Endodermal cell (in vitro differentiated cells): ENCODE measurements around the gene KCNQ5. TPM values are rescaled to one million over a fixed set of nuclear protein-coding genes. Genes with fewer than 3 reads are reported as not detected.

Source experiments
- DNase-seq: peaks from one replicate; pipeline ENCODE4 v3.0.0-alpha.2; 2017
- H3K27ac ChIP-seq: 2 replicates; pipeline ENCODE4 v1.5.1; 2013; ENCODE audit warnings: mild to moderate bottlenecking, low read depth, low read length, moderate library complexity
- H3K27me3 ChIP-seq: 2 replicates; pipeline ENCODE4 v1.6.1; 2013; ENCODE audit warnings: mild to moderate bottlenecking, low read length, moderate library complexity; ENCODE audit not compliant: insufficient read depth, control insufficient read depth, poor library complexity, severe bottlenecking
- H3K36me3 ChIP-seq: 2 replicates; pipeline ENCODE4 v1.7.0; 2013; ENCODE audit warnings: mild to moderate bottlenecking, low read length, moderate library complexity; ENCODE audit not compliant: control insufficient read depth, insufficient read depth
- H3K4me1 ChIP-seq: one replicate; pipeline ENCODE4 v1.7.0; 2013; ENCODE audit warnings: low read length; ENCODE audit not compliant: control insufficient read depth, insufficient read depth
- H3K4me3 ChIP-seq: 2 replicates; pipeline ENCODE4 v1.5.1; 2013; ENCODE audit warnings: mild to moderate bottlenecking, low read length, moderate library complexity
- H3K9ac ChIP-seq: 2 replicates; pipeline ENCODE4 v1.6.1; 2013; ENCODE audit warnings: mild to moderate bottlenecking, low read length, moderate library complexity; ENCODE audit not compliant: poor library complexity, severe bottlenecking; ENCODE audit errors: extremely low read depth
- H3K9me3 ChIP-seq: 2 replicates; pipeline ENCODE4 v1.6.1; 2013; ENCODE audit warnings: mild to moderate bottlenecking, low read length, moderate library complexity; ENCODE audit not compliant: control insufficient read depth
- H3K27ac Mint-ChIP-seq: 2 replicates; pipeline ENCODE4 v1.8.0; 2020; ENCODE audit warnings: mixed read lengths
- H3K27me3 Mint-ChIP-seq: 2 replicates; pipeline ENCODE4 v1.8.0; 2021; ENCODE audit warnings: mild to moderate bottlenecking, mixed read lengths; ENCODE audit not compliant: insufficient read depth
- H3K36me3 Mint-ChIP-seq: 2 replicates; pipeline ENCODE4 v1.8.0; 2020; ENCODE audit warnings: low read depth, mixed read lengths
- H3K4me1 Mint-ChIP-seq: 2 replicates; pipeline ENCODE4 v1.8.0; 2020; ENCODE audit warnings: mixed read lengths
- H3K4me3 Mint-ChIP-seq: 2 replicates; pipeline ENCODE4 v1.8.0; 2020; ENCODE audit warnings: mild to moderate bottlenecking, moderate library complexity, mixed read lengths
- H3K9me3 Mint-ChIP-seq: 2 replicates; pipeline ENCODE4 v1.8.0; 2020; ENCODE audit warnings: mild to moderate bottlenecking, mixed read lengths
- CTCF ChIP-seq: fragments of 200-600 bp; sonication (generic); conservative IDR thresholded peaks from 2 replicates; pipeline ENCODE4 v1.5.0; 2021; ENCODE audit warnings: antibody characterized with exemption, mild to moderate bottlenecking
- WGBS, 2 experiments: methylation state at CpG; one replicate each; pipeline versions ENCODE4 v1.1.5 to v1.1.7; 2013; ENCODE audit warnings: missing lambda C conversion rate in 2 of 2, mixed read lengths in 1 of 2; ENCODE audit not compliant: insufficient coverage in 1 of 2, insufficient read length in 1 of 2; 5-methylcytosine and 5-hydroxymethylcytosine counted together
- total RNA-seq, 2 donors: library from RNA; stranded (reverse); fragmentation: NEBNext Ultra II Directional in 1 of 2; extraction: Animal tissue kit (Norgen Biotek cat#: 25700) in 1 of 2; gene quantifications; 2 replicates in 1 of 2; 3 replicates in 1 of 2; pipeline ENCODE4 v1.2.1, GENCODE V29; 2021

KCNQ5 gene
- total RNA-seq, 2 donors from 2014 or later = 2.4 to 8.3 TPM

DNA sequence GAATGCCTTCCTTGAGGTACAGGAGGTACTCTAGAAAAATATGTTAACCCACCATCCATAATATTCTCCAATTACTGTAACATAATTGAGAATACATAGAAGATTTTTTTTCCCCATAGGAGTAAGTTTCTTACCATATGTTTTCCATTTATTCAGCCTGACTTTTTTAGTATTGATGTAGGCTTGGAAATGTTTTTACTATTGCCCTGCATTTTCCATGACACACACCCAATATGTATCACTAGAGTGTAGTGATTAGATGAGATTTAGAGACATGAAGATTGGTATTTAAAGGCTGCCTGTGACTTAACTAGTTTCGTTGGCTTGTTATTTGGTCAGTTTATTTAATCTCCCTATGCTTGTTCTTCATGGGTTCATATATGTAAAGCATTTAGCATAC is 39.5 kb downstream of the KCNQ5 start:
- no peak overlapping the region for H3K9ac ChIP-seq
- H3K27ac ChIP-seq = no peak overlapping the region
- no peaks in the 10 kb centered on the region for H3K36me3 ChIP-seq
- H3K27ac Mint-ChIP-seq = no peak overlapping the region
- H3K9me3 Mint-ChIP-seq = no peaks in the 10 kb centered on the region
- H3K4me1 ChIP-seq = no peaks in the 10 kb centered on the region
- no peak overlapping the region for H3K4me3 ChIP-seq
- TF ChIP-seq CTCF = no peak
- DNase-seq = no peak
- WGBS, 2 experiments = 58 to 80% methylated on average over 1 of the region's 1 CpG
- H3K4me1 Mint-ChIP-seq = no peaks in the 10 kb centered on the region
- no peak overlapping the region for H3K4me3 Mint-ChIP-seq
- no peaks in the 10 kb centered on the region for H3K27me3 Mint-ChIP-seq
- no peaks in the 10 kb centered on the region for H3K36me3 Mint-ChIP-seq
- H3K27me3 ChIP-seq = no peaks in the 10 kb centered on the region
- H3K9me3 ChIP-seq = no peaks in the 10 kb centered on the region

DNA sequence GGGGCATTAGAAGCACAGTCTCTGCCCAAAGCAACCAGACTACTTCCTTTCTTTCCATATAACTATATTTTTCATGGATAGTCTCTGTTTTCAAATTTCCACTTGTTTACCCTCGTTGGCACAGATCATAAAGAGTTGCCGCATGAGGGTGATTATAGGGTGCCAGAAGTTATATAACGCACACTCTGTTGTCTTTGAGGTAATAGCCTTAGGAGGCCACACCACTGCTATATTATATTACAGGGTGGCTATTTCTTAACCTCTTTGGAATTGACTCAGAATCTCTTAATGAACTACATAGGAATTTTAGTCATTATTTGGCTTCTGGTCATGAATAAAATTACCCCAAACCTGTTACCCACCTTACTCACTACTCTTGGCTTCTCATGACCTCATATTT is 43.7 kb downstream of the KCNQ5 start:
- peaks cover 3% of the 10 kb centered on the region for H3K9me3 ChIP-seq
- no peaks in the 10 kb centered on the region for H3K27me3 ChIP-seq
- 86 to 96% methylated on average over 1 to 3 of the region's 3 CpGs for WGBS, 2 experiments
- no peaks in the 10 kb centered on the region for H3K36me3 ChIP-seq
- peaks cover 3% of the 10 kb centered on the region for H3K27me3 Mint-ChIP-seq
- H3K9ac ChIP-seq = no peak overlapping the region
- no peaks in the 10 kb centered on the region for H3K4me1 Mint-ChIP-seq
- no peaks in the 10 kb centered on the region for H3K9me3 Mint-ChIP-seq
- H3K4me1 ChIP-seq = no peaks in the 10 kb centered on the region
- H3K27ac ChIP-seq = no peak overlapping the region
- no peak overlapping the region for H3K4me3 ChIP-seq
- H3K27ac Mint-ChIP-seq = no peak overlapping the region
- no peaks in the 10 kb centered on the region for H3K36me3 Mint-ChIP-seq
- no peak for DNase-seq
- no peak for TF ChIP-seq CTCF
- H3K4me3 Mint-ChIP-seq = no peak overlapping the region

- H3K9ac ChIP-seq = no peak overlapping the region
- Mint-ChIP-seq H3K4me1 (no peaks in the 10 kb centered on the region), H3K36me3 (no peaks in the 10 kb centered on the region), H3K4me3 (no peak overlapping the region), H3K9me3 (no peaks in the 10 kb centered on the region), H3K27me3 (peaks cover 10% of the 10 kb centered on the region), H3K27ac (no peak overlapping the region)
- WGBS, 2 experiments = 75 to 94% methylated on average over 3 of the region's 3 CpGs
- DNase-seq = peak; percentile 61
- H3K4me1 ChIP-seq = no peaks in the 10 kb centered on the region
- no peaks in the 10 kb centered on the region for H3K36me3 ChIP-seq
- H3K9me3 ChIP-seq = peaks cover 3% of the 10 kb centered on the region
- H3K4me3 ChIP-seq = no peak overlapping the region
- no peak overlapping the region for H3K27ac ChIP-seq
- no peaks in the 10 kb centered on the region for H3K27me3 ChIP-seq
- TF ChIP-seq CTCF = peak; percentile 49
Observed at GRCh38 chr6:72669324-72669723, 47.5 kb downstream of the KCNQ5 start.
